Endothelial cell of umbilical vein (primary cell): ENCODE results near the gene CRACR2A.

ENCODE experiments used
- CTCF ChIP-seq, 2 donors: IDR thresholded peaks; 1 replicate in 1 of 2; 2 replicates in 1 of 2; pipeline ENCODE4 v1.5.1; 2011; ENCODE audit warnings: low read length in 2 of 2, mild to moderate bottlenecking in 2 of 2, moderate library complexity in 2 of 2, control low read depth in 1 of 2, inconsistent platforms in 1 of 2, low read depth in 1 of 2; ENCODE audit not compliant: insufficient read depth in 1 of 2; ENCODE audit errors: extremely low read depth in 1 of 2
- EZH2 ChIP-seq: IDR thresholded peaks from 2 replicates; pipeline ENCODE4 v1.6.1; 2012; ENCODE audit warnings: borderline replicate concordance, low read depth, mild to moderate bottlenecking, moderate library complexity, low read length, inconsistent platforms; ENCODE audit not compliant: severe bottlenecking
- FOS ChIP-seq: IDR thresholded peaks from 2 replicates; pipeline ENCODE4 v1.6.1; 2011; ENCODE audit warnings: mild to moderate bottlenecking, low read length, moderate library complexity, borderline replicate concordance; ENCODE audit not compliant: insufficient read depth
- GATA2 ChIP-seq: IDR thresholded peaks from 2 replicates; pipeline ENCODE4 v1.7.0; 2011; ENCODE audit warnings: low read depth, mild to moderate bottlenecking, moderate library complexity, mixed read lengths, low read length; ENCODE audit not compliant: insufficient read length, insufficient read depth
- JUN ChIP-seq: IDR thresholded peaks from 2 replicates; pipeline ENCODE4 v1.6.1; 2011; ENCODE audit warnings: borderline replicate concordance, low read depth; ENCODE audit not compliant: insufficient read length, insufficient read depth
- MAX ChIP-seq: IDR thresholded peaks from 2 replicates; pipeline ENCODE4 v1.6.1; 2011; ENCODE audit not compliant: insufficient read depth, insufficient read length
- MYC ChIP-seq: IDR thresholded peaks from one replicate; pipeline ENCODE4 v1.6.1; 2011; ENCODE audit warnings: mild to moderate bottlenecking, low read depth, low read length
- POLR2A ChIP-seq: IDR thresholded peaks from 2 replicates; pipeline ENCODE4 v1.6.1; 2012; ENCODE audit warnings: low read depth, mild to moderate bottlenecking, control low read depth, low read length
- POLR2AphosphoS5 ChIP-seq: IDR thresholded peaks from 2 replicates; pipeline ENCODE4 v1.6.1; 2012; ENCODE audit warnings: low read depth, mild to moderate bottlenecking, control low read depth, low read length, moderate library complexity; ENCODE audit not compliant: insufficient read depth

- TF ChIP-seq POLR2AphosphoS5 (no peak), CTCF (IDR thresholded peaks at IDR 0.05; ENCODE audit: extremely low read depth in 1 of 2, insufficient read depth in 1 of 2, low read depth in 1 of 2, low read length in 2 of 2) (no peak), POLR2A (no peak), EZH2 (no peak), MAX (no peak), MYC (no peak), JUN (no peak), FOS (no peak), GATA2 (no peak)
Measured at GRCh38 chr12:3755898-3756297, 3.0 kb upstream of the CRACR2A start.
